Measurements from ENCODE around the gene COA3. TPM values are rescaled to one million over a fixed set of nuclear protein-coding genes. Genes with fewer than 3 reads are reported as not detected.

Gene COA3
- total and polyA plus RNA-seq, 2 experiments from 2014 or later, result 81.2 to 138 TPM

Small RNA genes lying within 50 kb of the gene (microRNA-seq; reads per million reads assigned to microRNA genes)
- gene MIR6781, result not detected

Small RNA genes lying within 50 kb of the gene (small RNA-seq; reads per million reads assigned to genes)
- gene HMGN2P15 (ENCODE audit: low replicate concordance), result not detected
- not detected for gene MIR6781 (ENCODE audit: low replicate concordance)

Other genes starting within 250 kb of the COA3 start
- 0.97 and 1.7 TPM in 2 replicates for gene HSD17B1, start 245.8 kb downstream of the COA3 start, total RNA-seq (2014; rRNA removed; shearing (Covaris generic))
- gene HSD17B1, start 245.8 kb downstream of the COA3 start, polyA plus RNA-seq (2016; fragmentation: Nextera tagmentation; extraction: Ambion mirVana), result 1.7 and 1.8 TPM in 2 replicates
- gene COASY, start 236.6 kb downstream of the COA3 start, total RNA-seq (2014; rRNA removed; shearing (Covaris generic)), result 60.1 and 62.0 TPM in 2 replicates
- 72.1 and 77.5 TPM in 2 replicates for gene COASY, start 236.6 kb downstream of the COA3 start, polyA plus RNA-seq (2016; fragmentation: Nextera tagmentation; extraction: Ambion mirVana)
- 23.3 and 34.1 TPM in 2 replicates for gene MLX, start 231.6 kb downstream of the COA3 start, total RNA-seq (2014; rRNA removed; shearing (Covaris generic))
- gene MLX, start 231.6 kb downstream of the COA3 start, polyA plus RNA-seq (2016; fragmentation: Nextera tagmentation; extraction: Ambion mirVana), result 28.8 and 33.2 TPM in 2 replicates
- 14.7 and 18.5 TPM in 2 replicates for gene PSMC3IP, start 221.0 kb downstream of the COA3 start, total RNA-seq (2014; rRNA removed; shearing (Covaris generic))
- 29.5 and 32.7 TPM in 2 replicates for gene PSMC3IP, start 221.0 kb downstream of the COA3 start, polyA plus RNA-seq (2016; fragmentation: Nextera tagmentation; extraction: Ambion mirVana)
- gene RETREG3, start 189.3 kb downstream of the COA3 start, total RNA-seq (2014; rRNA removed; shearing (Covaris generic)), result 35.4 and 38.2 TPM in 2 replicates
- gene RETREG3, start 189.3 kb downstream of the COA3 start, polyA plus RNA-seq (2016; fragmentation: Nextera tagmentation; extraction: Ambion mirVana), result 8.0 and 10.5 TPM in 2 replicates
- gene TUBG1, start 189.0 kb downstream of the COA3 start, total RNA-seq (2014; rRNA removed; shearing (Covaris generic)), result 82.8 and 101 TPM in 2 replicates
- gene TUBG1, start 189.0 kb downstream of the COA3 start, polyA plus RNA-seq (2016; fragmentation: Nextera tagmentation; extraction: Ambion mirVana), result 110 and 117 TPM in 2 replicates
- 15.3 and 18.2 TPM in 2 replicates for gene TUBG2, start 139.4 kb downstream of the COA3 start, total RNA-seq (2014; rRNA removed; shearing (Covaris generic))
- gene TUBG2, start 139.4 kb downstream of the COA3 start, polyA plus RNA-seq (2016; fragmentation: Nextera tagmentation; extraction: Ambion mirVana), result 16.5 and 19.0 TPM in 2 replicates
- gene PLEKHH3, start 121.7 kb downstream of the COA3 start, total RNA-seq (2014; rRNA removed; shearing (Covaris generic)), result 24.2 and 24.8 TPM in 2 replicates
- 10.9 and 13.8 TPM in 2 replicates for gene PLEKHH3, start 121.7 kb downstream of the COA3 start, polyA plus RNA-seq (2016; fragmentation: Nextera tagmentation; extraction: Ambion mirVana)
- 1.1 and 1.7 TPM in 2 replicates for gene CCR10, start 116.9 kb downstream of the COA3 start, total RNA-seq (2014; rRNA removed; shearing (Covaris generic))
- gene CCR10, start 116.9 kb downstream of the COA3 start, polyA plus RNA-seq (2016; fragmentation: Nextera tagmentation; extraction: Ambion mirVana), result 2.7 and 3.0 TPM in 2 replicates
- 2.9 and 5.0 TPM in 2 replicates for gene CNTNAP1, start 116.2 kb downstream of the COA3 start, total RNA-seq (2014; rRNA removed; shearing (Covaris generic))
- gene CNTNAP1, start 116.2 kb downstream of the COA3 start, polyA plus RNA-seq (2016; fragmentation: Nextera tagmentation; extraction: Ambion mirVana), result 0.75 and 1.3 TPM in 2 replicates
- gene EZH1, start 53.7 kb downstream of the COA3 start, total RNA-seq (2014; rRNA removed; shearing (Covaris generic)), result 16.3 and 16.9 TPM in 2 replicates
- 17.5 and 18.0 TPM in 2 replicates for gene EZH1, start 53.7 kb downstream of the COA3 start, polyA plus RNA-seq (2016; fragmentation: Nextera tagmentation; extraction: Ambion mirVana)
- 2.6 and 8.8 TPM in 2 replicates for gene RAMP2, start 37.5 kb downstream of the COA3 start, total RNA-seq (2014; rRNA removed; shearing (Covaris generic))
- gene RAMP2, start 37.5 kb downstream of the COA3 start, polyA plus RNA-seq (2016; fragmentation: Nextera tagmentation; extraction: Ambion mirVana), result 28.3 and 29.5 TPM in 2 replicates
- gene VPS25, start 25.3 kb downstream of the COA3 start, total RNA-seq (2014; rRNA removed; shearing (Covaris generic)), result 110 and 129 TPM in 2 replicates
- 93.5 and 105 TPM in 2 replicates for gene VPS25, start 25.3 kb downstream of the COA3 start, polyA plus RNA-seq (2016; fragmentation: Nextera tagmentation; extraction: Ambion mirVana)
- gene WNK4, start 18.1 kb downstream of the COA3 start, total RNA-seq (2014; rRNA removed; shearing (Covaris generic)), result 0.10 and 0.54 TPM in 2 replicates
- gene WNK4, start 18.1 kb downstream of the COA3 start, polyA plus RNA-seq (2016; fragmentation: Nextera tagmentation; extraction: Ambion mirVana), result 0.65 and 0.83 TPM in 2 replicates
- gene CNTD1, start 157 bp upstream of the COA3 start, total RNA-seq (2014; rRNA removed; shearing (Covaris generic)), result not detected in 2 replicates
- gene CNTD1, start 157 bp upstream of the COA3 start, polyA plus RNA-seq (2016; fragmentation: Nextera tagmentation; extraction: Ambion mirVana), result 0.80 and 1.1 TPM in 2 replicates
- 54.8 and 57.2 TPM in 2 replicates for gene BECN1, start 25.6 kb upstream of the COA3 start, total RNA-seq (2014; rRNA removed; shearing (Covaris generic))
- gene BECN1, start 25.6 kb upstream of the COA3 start, polyA plus RNA-seq (2016; fragmentation: Nextera tagmentation; extraction: Ambion mirVana), result 35.5 and 41.8 TPM in 2 replicates
- gene PSME3, start 34.7 kb upstream of the COA3 start, total RNA-seq (2014; rRNA removed; shearing (Covaris generic)), result 178 and 201 TPM in 2 replicates
- gene PSME3, start 34.7 kb upstream of the COA3 start, polyA plus RNA-seq (2016; fragmentation: Nextera tagmentation; extraction: Ambion mirVana), result 85.2 and 93.5 TPM in 2 replicates
- gene AOC2, start 45.9 kb upstream of the COA3 start, total RNA-seq (2014; rRNA removed; shearing (Covaris generic)), result 5.7 and 5.8 TPM in 2 replicates
- 2.0 and 2.1 TPM in 2 replicates for gene AOC2, start 45.9 kb upstream of the COA3 start, polyA plus RNA-seq (2016; fragmentation: Nextera tagmentation; extraction: Ambion mirVana)
- 1.4 and 1.6 TPM in 2 replicates for gene AOC3, start 52.5 kb upstream of the COA3 start, total RNA-seq (2014; rRNA removed; shearing (Covaris generic))
- gene AOC3, start 52.5 kb upstream of the COA3 start, polyA plus RNA-seq (2016; fragmentation: Nextera tagmentation; extraction: Ambion mirVana), result 1.7 and 2.6 TPM in 2 replicates
- gene G6PC1, start 102.1 kb upstream of the COA3 start, total RNA-seq (2014; rRNA removed; shearing (Covaris generic)), result not detected in 2 replicates
- gene G6PC1, start 102.1 kb upstream of the COA3 start, polyA plus RNA-seq (2016; fragmentation: Nextera tagmentation; extraction: Ambion mirVana), result not detected in 2 replicates
- gene AARSD1, start 165.8 kb upstream of the COA3 start, total RNA-seq (2014; rRNA removed; shearing (Covaris generic)), result 25.7 and 28.4 TPM in 2 replicates
- gene AARSD1, start 165.8 kb upstream of the COA3 start, polyA plus RNA-seq (2016; fragmentation: Nextera tagmentation; extraction: Ambion mirVana), result 69.6 and 74.4 TPM in 2 replicates
- gene PTGES3L, start 181.4 kb upstream of the COA3 start, total RNA-seq (2014; rRNA removed; shearing (Covaris generic)), result 2.3 and 7.7 TPM in 2 replicates
- 2.0 and 2.5 TPM in 2 replicates for gene PTGES3L, start 181.4 kb upstream of the COA3 start, polyA plus RNA-seq (2016; fragmentation: Nextera tagmentation; extraction: Ambion mirVana)
- gene RUNDC1, start 181.9 kb upstream of the COA3 start, total RNA-seq (2014; rRNA removed; shearing (Covaris generic)), result 11.1 and 11.9 TPM in 2 replicates
- 6.1 and 6.9 TPM in 2 replicates for gene RUNDC1, start 181.9 kb upstream of the COA3 start, polyA plus RNA-seq (2016; fragmentation: Nextera tagmentation; extraction: Ambion mirVana)
- gene RPL27, start 199.7 kb upstream of the COA3 start, total RNA-seq (2014; rRNA removed; shearing (Covaris generic)), result 1,307 and 1,784 TPM in 2 replicates
- gene RPL27, start 199.7 kb upstream of the COA3 start, polyA plus RNA-seq (2016; fragmentation: Nextera tagmentation; extraction: Ambion mirVana), result 2,722 and 2,793 TPM in 2 replicates
- gene IFI35, start 208.1 kb upstream of the COA3 start, total RNA-seq (2014; rRNA removed; shearing (Covaris generic)), result 2.3 and 3.3 TPM in 2 replicates
- 1.5 and 1.8 TPM in 2 replicates for gene IFI35, start 208.1 kb upstream of the COA3 start, polyA plus RNA-seq (2016; fragmentation: Nextera tagmentation; extraction: Ambion mirVana)
- gene VAT1, start 223.7 kb upstream of the COA3 start, total RNA-seq (2014; rRNA removed; shearing (Covaris generic)), result 227 and 300 TPM in 2 replicates
- 233 and 267 TPM in 2 replicates for gene VAT1, start 223.7 kb upstream of the COA3 start, polyA plus RNA-seq (2016; fragmentation: Nextera tagmentation; extraction: Ambion mirVana)
- gene RND2, start 226.5 kb upstream of the COA3 start, total RNA-seq (2014; rRNA removed; shearing (Covaris generic)), result 20.8 and 22.9 TPM in 2 replicates
- 18.5 and 20.4 TPM in 2 replicates for gene RND2, start 226.5 kb upstream of the COA3 start, polyA plus RNA-seq (2016; fragmentation: Nextera tagmentation; extraction: Ambion mirVana)

Data from GM23338 (cell line).